IMR-90 (cell line): ENCODE data around the gene NDST1. TPM values are rescaled to one million over a fixed set of nuclear protein-coding genes. Genes with fewer than 3 reads are reported as not detected.
A peak's percentile ranks its signal among the peaks of the same experiment; 100 is the strongest.

Experiments used
- ATAC-seq: fragments of 200-7000 bp; cut with Tn5 transposase; 2 replicates; pipeline ENCODE4 v1.9.1; 2020; ENCODE audit warnings: low read depth, mild to moderate bottlenecking, moderate library complexity
- BruUV-seq: library from RNA; stranded (reverse); fragments of 400-500 nt; replicated peaks from 2 replicates; lab custom pipeline; 2021; lab: Mats Ljungman, UMichigan
- CTCF ChIA-PET: fragments of 300-600 bp; formaldehyde crosslinking; extraction: SDS; loops from one replicate; lab custom pipeline; 2021; ENCODE audit warnings: antibody characterized with exemption; lab: Yijun Ruan, JAX
- POLR2A ChIA-PET: fragments of 300-600 bp; sonication (Branson Sonifier 250); formaldehyde crosslinking; loops from one replicate; lab custom pipeline; 2022; ENCODE audit warnings: antibody characterized with exemption; ENCODE audit not compliant: unreplicated experiment; lab: Charles Lee
- DNase-seq: peaks from one replicate; pipeline ENCODE4 v3.0.0; 2013
- H2AFZ ChIP-seq: replicated peaks from 2 replicates; pipeline ENCODE3; 2013; ENCODE audit warnings: low read length, mild to moderate bottlenecking; ENCODE audit not compliant: poor library complexity
- H2AK5ac ChIP-seq: 2 replicates; pipeline ENCODE4 v1.6.1; 2013; ENCODE audit warnings: low read depth, low read length, inconsistent platforms
- H2AK9ac ChIP-seq: replicated peaks from 2 replicates; pipeline ENCODE3; 2013; ENCODE audit warnings: mild to moderate bottlenecking, low read depth, low read length, moderate library complexity; ENCODE audit not compliant: poor library complexity
- H2BK120ac ChIP-seq: 2 replicates; pipeline ENCODE4 v1.6.1; 2013; ENCODE audit warnings: low read depth, low read length, inconsistent platforms
- H2BK15ac ChIP-seq: 3 replicates; pipeline ENCODE4 v1.6.1; 2013; ENCODE audit warnings: low read depth, low read length, inconsistent platforms
- H2BK20ac ChIP-seq: 2 replicates; pipeline ENCODE4 v1.6.1; 2013; ENCODE audit warnings: low read depth, mild to moderate bottlenecking, inconsistent platforms, low read length, moderate library complexity
- H2BK5ac ChIP-seq: 2 replicates; pipeline ENCODE4 v1.6.1; 2013; ENCODE audit warnings: mild to moderate bottlenecking, low read depth, low read length, inconsistent platforms; ENCODE audit not compliant: poor library complexity, severe bottlenecking
- H3K14ac ChIP-seq: replicated peaks from 2 replicates; pipeline ENCODE4 v1.6.1; 2013; ENCODE audit warnings: low read depth, low read length, inconsistent platforms
- H3K18ac ChIP-seq: 2 replicates; pipeline ENCODE4 v1.6.1; 2013; ENCODE audit warnings: low read depth, low read length, control low read depth
- H3K23ac ChIP-seq: 2 replicates; pipeline ENCODE4 v1.6.1; 2013; ENCODE audit warnings: low read depth, low read length, inconsistent platforms
- H3K27ac ChIP-seq: 2 replicates; pipeline ENCODE4 v1.5.1; 2013; ENCODE audit warnings: mild to moderate bottlenecking, control low read depth, low read length; ENCODE audit not compliant: insufficient read depth
- H3K27me3 ChIP-seq: 2 replicates; pipeline ENCODE4 v1.6.1; 2013; ENCODE audit warnings: low read length; ENCODE audit not compliant: control insufficient read depth, insufficient read depth
- H3K36me3 ChIP-seq: 2 replicates; pipeline ENCODE4 v1.6.1; 2013; ENCODE audit warnings: low read length, mixed read lengths; ENCODE audit not compliant: control insufficient read depth, insufficient read depth
- H3K4ac ChIP-seq: 2 replicates; pipeline ENCODE4 v1.6.1; 2013; ENCODE audit warnings: low read depth, low read length, inconsistent platforms
- H3K4me1 ChIP-seq: 2 replicates; pipeline ENCODE4 v1.6.1; 2013; ENCODE audit warnings: low read length, mixed read lengths; ENCODE audit not compliant: control insufficient read depth, insufficient read depth
- H3K4me2 ChIP-seq: 2 replicates; pipeline ENCODE4 v1.6.1; 2013; ENCODE audit warnings: low read depth, mild to moderate bottlenecking, control low read depth, low read length, moderate library complexity
- H3K4me3 ChIP-seq: 2 replicates; pipeline ENCODE4 v1.5.1; 2013; ENCODE audit warnings: low read depth, mild to moderate bottlenecking, control low read depth, low read length, moderate library complexity; ENCODE audit not compliant: insufficient read depth
- H3K56ac ChIP-seq: 2 replicates; pipeline ENCODE4 v1.6.1; 2013; ENCODE audit warnings: low read length, inconsistent platforms; ENCODE audit not compliant: insufficient read depth; ENCODE audit errors: extremely low read depth
- H3K79me1 ChIP-seq, 2 experiments: 2 replicates each; pipeline ENCODE4 v1.6.1; 2013; ENCODE audit warnings: low read length in 2 of 2, inconsistent platforms in 1 of 2, low read depth in 1 of 2
- H3K9ac ChIP-seq: 2 replicates; pipeline ENCODE4 v1.6.1; 2013; ENCODE audit warnings: low read depth, low read length, control low read depth
- H3K9me1 ChIP-seq: 2 replicates; pipeline ENCODE4 v1.6.1; 2013; ENCODE audit warnings: low read length, inconsistent platforms; ENCODE audit not compliant: insufficient read depth
- H3K9me3 ChIP-seq: 2 replicates; pipeline ENCODE4 v1.6.1; 2013; ENCODE audit warnings: low read length; ENCODE audit not compliant: control insufficient read depth, insufficient read depth
- H4K20me1 ChIP-seq: 2 replicates; pipeline ENCODE4 v1.6.1; 2013; ENCODE audit warnings: low read length, inconsistent platforms; ENCODE audit not compliant: insufficient read depth
- H4K5ac ChIP-seq: 2 replicates; pipeline ENCODE4 v1.6.1; 2013; ENCODE audit warnings: mild to moderate bottlenecking, low read depth, low read length, control low read depth
- H4K8ac ChIP-seq, 2 experiments: 2 replicates each; pipeline ENCODE4 v1.6.1; 2013; ENCODE audit warnings: low read depth in 2 of 2, low read length in 2 of 2, control low read depth in 1 of 2, inconsistent platforms in 1 of 2
- H4K91ac ChIP-seq: 2 replicates; pipeline ENCODE4 v1.6.1; 2013; ENCODE audit warnings: low read depth, low read length, inconsistent platforms; ENCODE audit not compliant: insufficient read depth
- BHLHE40 ChIP-seq: fragments of 150-350 bp; IDR thresholded peaks from 2 replicates; pipeline ENCODE4 v1.6.1; 2016; ENCODE audit warnings: mild to moderate bottlenecking, low read depth, low read length
- CEBPB ChIP-seq: IDR thresholded peaks from 2 replicates; pipeline ENCODE4 v1.6.1; 2012; ENCODE audit warnings: low read depth, low read length, improper control_type of control experiment
- CHD1 ChIP-seq: IDR thresholded peaks from 2 replicates; pipeline ENCODE4 v1.6.1; 2012; ENCODE audit warnings: low read depth, low read length, improper control_type of control experiment
- ELK1 ChIP-seq: fragments of 150-350 bp; IDR thresholded peaks from 2 replicates; pipeline ENCODE4 v1.6.1; 2016; ENCODE audit warnings: low read depth, mild to moderate bottlenecking, low read length, moderate library complexity, borderline replicate concordance
- FOS ChIP-seq: fragments of 150-350 bp; IDR thresholded peaks from 2 replicates; pipeline ENCODE4 v1.6.1; 2016; ENCODE audit warnings: low read depth, low read length
- MAFK ChIP-seq: IDR thresholded peaks from 2 replicates; pipeline ENCODE4 v1.6.1; 2012; ENCODE audit warnings: low read depth, low read length, improper control_type of control experiment
- MXI1 ChIP-seq: IDR thresholded peaks from 2 replicates; pipeline ENCODE4 v1.6.1; 2012; ENCODE audit warnings: low read depth, mild to moderate bottlenecking, low read length, moderate library complexity, borderline replicate concordance
- RFX5 ChIP-seq: IDR thresholded peaks from 2 replicates; pipeline ENCODE4 v1.8.0; 2012; ENCODE audit warnings: low read depth, mild to moderate bottlenecking, low read length, moderate library complexity
- WGBS, 2 experiments: methylation state at CpG; one replicate each; pipeline versions ENCODE4 v1.1.5 to v1.1.7; 2013; ENCODE audit warnings: missing lambda C conversion rate in 2 of 2; ENCODE audit not compliant: insufficient read length in 1 of 2; ENCODE audit errors: extremely low coverage in 2 of 2; 5-methylcytosine and 5-hydroxymethylcytosine counted together
- dilution Hi-C: fragments of 300-500 bp; cut with HindIII; formaldehyde crosslinking; loops from one replicate; pipeline ENCODE4 v1.14.3; 2018; ENCODE audit warnings: low sequenced_read_pairs; ENCODE audit not compliant: unreplicated experiment
- in situ Hi-C: fragments of 300-500 bp; cut with MboI; formaldehyde crosslinking; loops from 3 replicates; pipeline ENCODE4 v1.14.3; 2019; ENCODE audit warnings: low sequenced_read_pairs, inconsistent platforms, mixed read lengths
- intact Hi-C: fragments of 100-400 bp; cut with micrococcal nuclease; formaldehyde crosslinking; loops from 2 replicates; pipeline ENCODE4 v1.10.0; 2022
- polyA plus RNA-seq, 3 experiments: library from polyadenylated mRNA; depleted of rRNA; stranded (reverse); fragments of >200 nt; gene quantifications; 2 replicates each; pipeline ENCODE4 v1.2.3, GENCODE V29; 2012; ENCODE audit warnings: low replicate concordance in 1 of 3
- total RNA-seq: library from RNA; depleted of rRNA; stranded (reverse); fragments of >200 nt; gene quantifications from 2 replicates; pipeline ENCODE4 v1.2.3, GENCODE V29; 2012
- TF ChIP-seq, protein P1 (sequence below): conservative IDR thresholded peaks from 2 replicates; pipeline ENCODE4 v1.5.1; 2012; ENCODE audit warnings: mild to moderate bottlenecking, low read depth, low read length, improper control_type of control experiment

NDST1 gene
- total and polyA plus RNA-seq, 2 of the 4 experiments (the other 2 are of a cell fraction), result 30.5 to 80.4 TPM

- DNase-seq (no peak), ATAC-seq (no peak)
- Histone ChIP-seq H3K4me1 (peaks cover 67% of the 10 kb centered on the region), H3K56ac (no peak overlapping the region), H3K36me3 (peaks cover 10% of the 10 kb centered on the region), H4K91ac (no peak overlapping the region), H3K9ac (no peak overlapping the region), H3K4ac (no peak overlapping the region), H3K9me3 (no peaks in the 10 kb centered on the region), H3K27me3 (no peaks in the 10 kb centered on the region), H2AK9ac (no peak overlapping the region), H3K4me2 (no peak overlapping the region), H2AFZ (no peak overlapping the region), H3K9me1 (peaks cover 89% of the 10 kb centered on the region), H3K18ac (no peak overlapping the region), H3K27ac (no peak overlapping the region), H3K79me1 (peaks cover 31 to 100% of the 10 kb centered on the region in 2 experiments), H3K23ac (no peak overlapping the region), H3K4me3 (no peak overlapping the region), H2BK5ac (peak overlapping the region; percentile 12), H2AK5ac (peak overlapping the region; percentile 68; the same call in 1 of the 2 replicates), H2BK20ac (no peak overlapping the region), H4K5ac (no peak overlapping the region), H3K14ac (no peak overlapping the region), H4K8ac (no peak overlapping the region), H2BK120ac (no peak overlapping the region), H2BK15ac (no peak overlapping the region), H4K20me1 (peaks cover 100% of the 10 kb centered on the region)
- in situ Hi-C loops, result no loop called here
- TF ChIP-seq MAFK, result no peak
- TF ChIP-seq MXI1, result no peak
- TF ChIP-seq, protein P1, sequence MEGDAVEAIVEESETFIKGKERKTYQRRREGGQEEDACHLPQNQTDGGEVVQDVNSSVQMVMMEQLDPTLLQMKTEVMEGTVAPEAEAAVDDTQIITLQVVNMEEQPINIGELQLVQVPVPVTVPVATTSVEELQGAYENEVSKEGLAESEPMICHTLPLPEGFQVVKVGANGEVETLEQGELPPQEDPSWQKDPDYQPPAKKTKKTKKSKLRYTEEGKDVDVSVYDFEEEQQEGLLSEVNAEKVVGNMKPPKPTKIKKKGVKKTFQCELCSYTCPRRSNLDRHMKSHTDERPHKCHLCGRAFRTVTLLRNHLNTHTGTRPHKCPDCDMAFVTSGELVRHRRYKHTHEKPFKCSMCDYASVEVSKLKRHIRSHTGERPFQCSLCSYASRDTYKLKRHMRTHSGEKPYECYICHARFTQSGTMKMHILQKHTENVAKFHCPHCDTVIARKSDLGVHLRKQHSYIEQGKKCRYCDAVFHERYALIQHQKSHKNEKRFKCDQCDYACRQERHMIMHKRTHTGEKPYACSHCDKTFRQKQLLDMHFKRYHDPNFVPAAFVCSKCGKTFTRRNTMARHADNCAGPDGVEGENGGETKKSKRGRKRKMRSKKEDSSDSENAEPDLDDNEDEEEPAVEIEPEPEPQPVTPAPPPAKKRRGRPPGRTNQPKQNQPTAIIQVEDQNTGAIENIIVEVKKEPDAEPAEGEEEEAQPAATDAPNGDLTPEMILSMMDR, result no peak
- TF ChIP-seq FOS, result no peak
- no peak for TF ChIP-seq CHD1
- no peak for TF ChIP-seq BHLHE40
- no peak for TF ChIP-seq ELK1
- no peak for TF ChIP-seq RFX5
- no peak for TF ChIP-seq CEBPB
- POLR2A ChIA-PET, result no interaction called here
- WGBS, 2 experiments, result no CpG with 5 or more reads among the region's 3 CpGs
- intact Hi-C loops, result no loop called here
- dilution Hi-C loops, result no loop called here
- CTCF ChIA-PET, result no interaction called here
- no TSS peak for BruUV-seq
These were observed 5.1 kb upstream of the NDST1 start for GRCh38 chr5:150502847-150503246.
